NCI-H1694 treated with DMSO at 0.1 percent for 48 hours (cell line): Measurements from ENCODE around the gene SLC25A22.

Experiments
- DNase-seq: peaks from one replicate; lab custom pipeline; 2025; lab: John Stamatoyannopoulos, UW

The SLC25A22 gene

GRCh38 chr11:803467-803742 lies 5.3 kb upstream of the SLC25A22 start:
- DNase-seq = no peak

GRCh38 chr11:802693-803466 lies 4.8 kb upstream of the SLC25A22 start:
- DNase-seq = no peak

GRCh38 chr11:802018-802617 lies 4.0 kb upstream of the SLC25A22 start:
- no peak for DNase-seq

- DNase-seq = no peak
Measured at GRCh38 chr11:801097-801780, 3.2 kb upstream of the SLC25A22 start.

GRCh38 chr11:800473-800872 lies 2.4 kb upstream of the SLC25A22 start:
- DNase-seq = no peak

GRCh38 chr11:799641-800316 lies 1.7 kb upstream of the SLC25A22 start:
- no peak for DNase-seq

- peak; percentile 86 for DNase-seq
Measured at GRCh38 chr11:797296-798092, 587 bp downstream of the SLC25A22 start.

GRCh38 chr11:796565-797295 lies 1.4 kb downstream of the SLC25A22 start:
- DNase-seq = no peak

GRCh38 chr11:795634-796564 lies 2.2 kb downstream of the SLC25A22 start:
- no peak for DNase-seq

GRCh38 chr11:794766-795633 lies 3.1 kb downstream of the SLC25A22 start:
- no peak for DNase-seq

GRCh38 chr11:794013-794765 lies 3.9 kb downstream of the SLC25A22 start:
- no peak for DNase-seq

GRCh38 chr11:793556-793955 lies 4.5 kb downstream of the SLC25A22 start:
- DNase-seq = peak; percentile 55

- no peak for DNase-seq
Measured at GRCh38 chr11:792873-793272, 5.2 kb downstream of the SLC25A22 start.

- no peak for DNase-seq
Measured at GRCh38 chr11:792535-792821, 5.6 kb downstream of the SLC25A22 start.

GRCh38 chr11:791658-792534 lies 6.2 kb downstream of the SLC25A22 start:
- DNase-seq = no peak

- no peak for DNase-seq
Measured at GRCh38 chr11:790721-791564, 7.1 kb downstream of the SLC25A22 start.

- peak; percentile 16 for DNase-seq
Measured at GRCh38 chr11:789943-790342, 8.1 kb downstream of the SLC25A22 start, which contains the start of gene CEND1. CEND1 (minus strand) TSS chr11:790090; CDS start chr11:788576, 1,514 bp downstream.
